ENCODE measurements around the gene CYP1A2.

DNA sequence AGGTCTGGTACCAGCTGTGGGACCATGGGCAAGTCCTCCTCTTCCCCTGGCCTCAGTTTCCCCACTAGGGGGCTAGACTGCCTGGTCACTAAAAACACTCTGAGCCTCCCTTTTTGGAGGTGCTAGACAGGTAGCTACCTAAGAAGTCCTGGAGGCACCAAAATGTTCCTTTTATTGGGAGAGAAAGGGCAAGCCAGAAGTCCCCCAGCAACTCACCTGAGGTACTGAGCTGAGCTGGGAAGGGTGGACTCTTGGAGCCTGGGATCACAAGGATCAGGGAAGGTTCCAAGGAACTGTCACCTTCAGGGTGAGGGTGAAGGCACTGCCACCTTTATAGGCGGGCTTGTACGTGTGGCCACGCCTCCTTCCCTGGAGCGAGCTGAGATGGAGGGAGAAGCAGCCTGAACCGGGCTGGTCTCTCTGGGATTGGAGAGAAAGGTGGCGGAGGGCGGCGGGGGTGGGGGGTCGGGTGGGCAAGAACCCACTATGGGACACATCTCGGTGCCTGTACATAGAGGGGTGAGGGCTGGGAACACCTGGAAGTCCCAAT is 23.3 kb upstream of the CYP1A2 start, which contains the start of gene CYP1A1:
- no peak for TF ChIP-seq POLR2A (IDR thresholded peaks at IDR 0.05)
- TF ChIP-seq CTCF (IDR thresholded peaks at IDR 0.05), result no peak
